Effector CD4-positive, alpha-beta T cell (primary cell): Measurements from ENCODE around the gene EIF4G3.
"Not testable (repeated sequence)": the region's sequence is repeated elsewhere in the genome, so short reads cannot be mapped to it uniquely, and the experiment has no call there.

Experiments used
- DNase-seq: peaks from one replicate; pipeline ENCODE4 v3.0.0-alpha.2; 2020

The EIF4G3 gene

GRCh38 chr1:21152423-21153100, 24.1 kb downstream of the EIF4G3 start:
- no peak for DNase-seq

GRCh38 chr1:21149855-21150432, 26.8 kb downstream of the EIF4G3 start:
- DNase-seq = no peak

- DNase-seq = no peak
These were observed 27.3 kb downstream of the EIF4G3 start for GRCh38 chr1:21149430-21149854.

- no peak for DNase-seq
These were observed 32.9 kb downstream of the EIF4G3 start for GRCh38 chr1:21143752-21144151.

- DNase-seq = no peak
These were observed 33.6 kb downstream of the EIF4G3 start for GRCh38 chr1:21143138-21143537.

GRCh38 chr1:21141030-21141429, 35.7 kb downstream of the EIF4G3 start:
- DNase-seq = no peak

GRCh38 chr1:21139601-21140000, 37.1 kb downstream of the EIF4G3 start:
- no peak for DNase-seq

- not testable (repeated sequence) for DNase-seq
These were observed 40.4 kb downstream of the EIF4G3 start for GRCh38 chr1:21136344-21136743.

- no peak for DNase-seq
These were observed 45.5 kb downstream of the EIF4G3 start for GRCh38 chr1:21131200-21131599.

- no peak for DNase-seq
These were observed 47.3 kb downstream of the EIF4G3 start for GRCh38 chr1:21129407-21129806.

GRCh38 chr1:21126324-21126723, 50.4 kb downstream of the EIF4G3 start:
- DNase-seq = no peak

- no peak for DNase-seq
These were observed 51.9 kb downstream of the EIF4G3 start for GRCh38 chr1:21124846-21125245.

- DNase-seq = no peak
These were observed 53.3 kb downstream of the EIF4G3 start for GRCh38 chr1:21123287-21123948.

GRCh38 chr1:21121764-21122471, 54.8 kb downstream of the EIF4G3 start:
- DNase-seq = no peak

- DNase-seq = no peak
These were observed 58.5 kb downstream of the EIF4G3 start for GRCh38 chr1:21118167-21118566.

GRCh38 chr1:21117597-21118001, 59.1 kb downstream of the EIF4G3 start:
- DNase-seq = no peak

GRCh38 chr1:21117159-21117558, 59.5 kb downstream of the EIF4G3 start:
- no peak for DNase-seq

- DNase-seq = no peak
These were observed 61.5 kb downstream of the EIF4G3 start for GRCh38 chr1:21115098-21115760.

- no peak for DNase-seq
These were observed 62.3 kb downstream of the EIF4G3 start for GRCh38 chr1:21114431-21114830.

- DNase-seq = no peak
These were observed 66.5 kb downstream of the EIF4G3 start for GRCh38 chr1:21110163-21110562.

- DNase-seq = no peak
These were observed 70.0 kb downstream of the EIF4G3 start for GRCh38 chr1:21106709-21107108.

GRCh38 chr1:21106238-21106637, 70.5 kb downstream of the EIF4G3 start:
- DNase-seq = no peak

GRCh38 chr1:21105807-21106206, 70.9 kb downstream of the EIF4G3 start:
- DNase-seq = no peak
